GM21717 (cell line): ENCODE data around the gene NNMT.

Experiments
- ATAC-seq: cut with Tn5 transposase; IDR thresholded peaks from one replicate; pipeline ENCODE4 v1.9.1; 2021; ENCODE audit warnings: mild to moderate bottlenecking, moderate library complexity; ENCODE audit not compliant: unreplicated experiment

Gene NNMT

DNA sequence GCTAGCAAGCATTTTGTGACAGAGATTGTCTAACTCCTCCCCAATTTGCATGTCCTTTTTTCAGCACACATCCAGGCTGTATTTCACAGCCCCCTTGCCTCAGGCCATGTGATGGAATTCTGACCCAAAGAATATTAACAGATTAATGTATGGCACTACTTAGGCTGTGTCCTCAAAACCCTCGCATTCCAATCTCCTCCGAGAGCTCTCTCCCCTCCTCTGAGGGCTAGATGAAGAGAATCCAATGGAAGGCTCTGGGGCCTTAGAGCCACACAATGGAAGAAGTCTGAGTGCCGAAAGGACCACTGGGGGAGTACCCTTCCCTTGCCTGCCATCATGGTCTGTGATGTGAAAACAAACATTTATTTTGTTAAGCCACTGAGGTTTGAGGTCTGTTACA is 13.7 kb upstream of the NNMT start:
- ATAC-seq, result no peak

DNA sequence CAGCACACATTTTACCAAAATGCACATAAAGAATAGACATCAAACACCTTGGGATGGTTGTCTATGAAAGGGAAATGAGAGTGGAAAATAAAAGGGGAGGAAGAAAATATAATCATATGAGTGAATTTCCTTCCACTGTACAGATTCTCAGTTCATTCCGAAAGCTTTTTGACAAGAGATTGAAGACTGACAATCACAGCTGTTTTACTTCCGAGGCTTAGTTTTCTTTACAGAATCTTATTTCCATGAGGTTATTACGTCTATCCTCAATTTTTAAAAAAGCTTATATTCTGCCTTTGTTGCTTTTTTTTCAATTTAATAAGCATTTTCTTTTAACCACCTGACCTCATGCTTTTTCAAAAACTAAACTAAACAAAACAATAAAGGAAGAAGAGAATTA is 12.8 kb upstream of the NNMT start:
- ATAC-seq, result no peak

DNA sequence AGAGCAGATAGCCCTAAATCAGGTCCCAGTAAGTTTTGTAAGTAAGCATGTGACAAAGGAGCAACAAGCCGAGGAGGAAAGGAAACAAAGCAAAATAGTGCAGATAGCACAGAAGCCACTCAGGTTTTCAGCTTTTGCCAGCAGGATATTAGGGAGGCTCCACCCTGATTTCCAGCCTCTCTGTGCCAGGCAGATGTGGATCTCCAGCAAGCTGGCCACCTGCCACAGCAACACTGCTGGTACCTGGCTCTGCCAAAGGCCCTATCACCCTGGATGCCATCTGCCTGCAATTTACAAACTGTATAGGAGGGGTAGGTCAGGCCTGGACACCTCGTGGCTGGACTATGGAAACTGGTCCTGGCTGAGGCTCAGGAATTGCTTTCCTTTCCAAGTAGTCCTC is 12.2 kb upstream of the NNMT start:
- no peak for ATAC-seq

DNA sequence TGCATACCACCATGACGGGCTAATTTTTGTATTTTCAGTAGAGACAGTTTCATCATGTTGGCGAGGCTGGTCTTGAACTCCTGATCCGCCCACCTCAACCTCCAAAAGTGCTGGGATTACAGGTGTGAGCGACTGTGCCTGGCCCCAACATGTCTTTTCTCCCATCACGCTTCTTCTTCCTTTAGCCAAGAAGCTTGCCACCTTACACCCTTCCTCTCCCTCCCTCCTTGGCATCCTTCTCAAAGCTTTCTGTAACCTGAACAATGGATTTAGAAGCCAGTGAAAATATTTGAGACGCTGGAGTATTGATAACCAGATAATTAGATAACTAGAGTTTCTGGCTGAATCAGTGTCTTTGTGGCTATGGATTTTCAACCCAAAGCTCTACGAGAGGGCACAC is 11.3 kb upstream of the NNMT start:
- ATAC-seq, result no peak

DNA sequence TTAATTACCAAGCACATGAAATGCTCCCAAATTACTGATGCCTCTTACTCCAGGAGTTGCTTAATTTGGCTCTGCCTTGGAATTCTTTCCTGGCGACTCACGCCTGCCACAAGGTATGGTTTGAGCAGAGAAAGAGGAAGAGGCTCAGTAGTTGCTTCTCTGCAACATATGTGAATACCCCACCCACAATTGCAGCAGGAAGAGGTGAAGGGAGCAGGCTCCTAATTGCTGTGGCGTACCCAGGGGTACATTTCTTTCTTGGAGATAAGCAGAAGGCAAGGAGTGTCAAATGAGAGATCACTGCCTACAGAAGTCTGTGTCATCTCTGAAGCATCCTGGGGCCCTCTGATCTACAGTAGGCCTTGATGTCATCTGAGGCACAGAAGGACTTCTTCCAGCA is 10.6 kb upstream of the NNMT start:
- no peak for ATAC-seq

DNA sequence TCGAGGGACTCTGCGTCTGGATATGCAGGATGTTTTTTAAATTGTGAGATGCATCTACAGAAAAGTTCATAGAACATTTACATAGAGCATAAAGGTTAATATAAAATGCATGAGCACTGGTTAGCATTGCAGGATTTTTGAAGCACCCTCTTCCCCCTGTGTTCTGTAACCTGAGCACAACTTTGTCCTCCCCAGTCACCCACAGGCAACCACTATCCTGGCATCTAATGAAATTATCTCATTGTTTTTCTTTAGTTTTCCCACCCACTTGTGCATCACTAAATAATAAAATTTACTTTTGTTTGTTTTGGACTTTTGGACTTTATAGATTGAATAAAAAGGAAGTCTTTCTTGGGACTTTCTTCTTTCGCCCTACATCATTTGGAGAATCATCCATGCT is 10.0 kb upstream of the NNMT start:
- ATAC-seq, result no peak

DNA sequence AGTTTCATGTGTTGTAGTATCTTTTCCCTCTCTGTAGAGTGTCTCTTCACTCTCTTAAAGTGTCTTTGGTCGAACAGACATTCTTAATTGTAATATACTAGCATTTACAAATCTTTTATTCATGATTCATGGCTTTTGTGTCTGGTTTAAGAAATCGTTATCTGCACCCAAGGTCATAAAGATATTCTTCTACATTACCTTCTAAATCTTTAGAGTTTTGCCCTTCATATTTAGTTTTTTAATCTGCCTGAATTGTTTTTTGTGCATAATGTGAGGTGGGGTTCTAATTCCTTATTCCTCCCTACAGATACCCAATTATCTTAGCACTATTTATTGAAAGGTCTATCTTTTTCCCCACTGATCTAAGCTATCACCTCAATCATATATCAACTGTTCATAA is 9.0 kb upstream of the NNMT start:
- ATAC-seq, result no peak

DNA sequence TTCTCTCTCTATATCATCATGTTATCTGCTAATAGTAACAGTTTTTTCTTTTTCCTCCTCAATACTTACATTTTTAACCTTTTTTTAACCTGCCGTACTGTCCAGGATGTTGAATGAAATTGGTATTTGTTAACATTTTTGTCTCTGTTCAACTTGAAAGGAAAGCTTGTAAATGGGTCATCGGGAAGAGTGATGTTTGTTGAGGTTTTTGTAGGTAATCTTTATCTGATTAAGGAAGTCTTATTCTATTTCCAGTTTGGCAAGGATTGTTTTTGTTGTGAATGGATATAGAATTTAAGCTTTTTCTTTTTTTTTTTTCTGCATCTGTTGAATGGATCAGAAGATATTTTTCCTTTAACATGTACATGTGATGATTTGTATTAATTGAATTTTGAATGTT is 8.1 kb upstream of the NNMT start:
- ATAC-seq, result no peak

DNA sequence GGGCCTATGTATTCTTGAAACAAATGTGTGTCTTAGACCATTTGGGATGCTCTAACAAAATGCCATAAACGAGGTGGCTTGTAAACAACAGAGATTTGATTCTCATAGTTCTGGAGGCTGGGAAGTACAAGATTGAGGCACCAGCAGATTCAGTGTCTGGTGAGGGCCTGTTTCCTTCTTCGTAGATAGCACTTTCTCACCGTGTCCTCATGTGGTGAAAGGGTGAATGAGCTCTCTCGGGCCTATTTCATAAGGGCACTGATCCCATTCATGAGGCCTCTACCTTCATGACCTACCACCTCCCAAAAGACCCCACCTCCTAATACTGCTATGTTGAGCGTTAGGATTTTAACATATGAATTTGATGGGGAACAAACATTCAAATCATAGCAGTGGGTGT is 6.4 kb upstream of the NNMT start:
- no peak for ATAC-seq

DNA sequence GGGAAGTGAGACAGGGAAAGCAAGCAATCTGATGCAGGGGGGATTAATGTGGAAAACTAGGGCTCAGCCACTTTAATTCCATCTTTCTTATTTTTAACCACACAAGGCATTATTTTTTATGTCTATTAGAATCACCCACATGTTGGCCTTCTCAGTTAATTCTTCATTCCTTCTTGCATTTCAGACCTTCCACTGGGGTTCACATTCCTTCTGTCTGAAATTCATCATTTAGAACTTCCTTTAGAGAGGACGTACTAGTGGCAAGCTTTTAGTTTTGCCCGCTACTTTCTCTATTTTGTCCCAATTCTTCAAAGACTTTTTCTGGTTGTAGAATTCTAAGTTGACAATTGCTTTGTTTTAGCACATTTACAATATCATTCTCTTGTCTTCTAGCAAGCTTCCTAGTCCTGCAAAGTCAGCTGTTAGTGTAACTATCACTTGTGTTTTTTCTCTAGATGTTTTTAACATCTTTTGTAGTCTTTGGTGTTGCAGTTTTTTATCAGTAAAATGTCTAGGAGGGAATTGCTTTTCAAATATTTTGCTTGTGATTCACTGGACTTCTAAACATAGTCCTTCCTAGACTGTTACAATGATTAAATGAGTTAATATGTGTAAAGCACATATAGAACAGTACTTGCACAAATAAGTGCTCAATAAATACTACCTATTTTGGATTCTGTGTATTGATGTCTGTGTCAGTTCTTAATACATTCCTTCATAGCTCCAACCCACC is 5.5 kb upstream of the NNMT start:
- no peak for ATAC-seq

DNA sequence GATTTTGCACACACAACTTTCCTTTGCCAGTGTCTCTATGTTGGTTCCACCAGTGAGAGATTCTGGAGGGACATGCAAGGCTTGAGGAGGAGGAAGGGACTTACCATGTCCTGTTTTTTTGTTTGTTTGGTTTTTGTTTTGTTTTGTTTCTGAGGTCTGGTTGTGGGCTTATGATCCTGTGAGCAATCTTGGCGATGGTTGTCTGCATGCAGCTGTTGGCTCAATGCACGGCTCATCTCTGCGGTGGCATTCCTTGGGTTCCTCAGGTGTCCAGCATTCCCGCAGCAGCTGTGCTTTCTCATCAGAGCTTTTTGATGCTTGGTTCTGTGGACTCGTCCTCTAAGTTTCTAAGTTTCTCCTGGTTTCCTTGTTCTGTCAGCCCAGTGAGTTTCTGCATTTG is 4.8 kb upstream of the NNMT start:
- no peak for ATAC-seq

DNA sequence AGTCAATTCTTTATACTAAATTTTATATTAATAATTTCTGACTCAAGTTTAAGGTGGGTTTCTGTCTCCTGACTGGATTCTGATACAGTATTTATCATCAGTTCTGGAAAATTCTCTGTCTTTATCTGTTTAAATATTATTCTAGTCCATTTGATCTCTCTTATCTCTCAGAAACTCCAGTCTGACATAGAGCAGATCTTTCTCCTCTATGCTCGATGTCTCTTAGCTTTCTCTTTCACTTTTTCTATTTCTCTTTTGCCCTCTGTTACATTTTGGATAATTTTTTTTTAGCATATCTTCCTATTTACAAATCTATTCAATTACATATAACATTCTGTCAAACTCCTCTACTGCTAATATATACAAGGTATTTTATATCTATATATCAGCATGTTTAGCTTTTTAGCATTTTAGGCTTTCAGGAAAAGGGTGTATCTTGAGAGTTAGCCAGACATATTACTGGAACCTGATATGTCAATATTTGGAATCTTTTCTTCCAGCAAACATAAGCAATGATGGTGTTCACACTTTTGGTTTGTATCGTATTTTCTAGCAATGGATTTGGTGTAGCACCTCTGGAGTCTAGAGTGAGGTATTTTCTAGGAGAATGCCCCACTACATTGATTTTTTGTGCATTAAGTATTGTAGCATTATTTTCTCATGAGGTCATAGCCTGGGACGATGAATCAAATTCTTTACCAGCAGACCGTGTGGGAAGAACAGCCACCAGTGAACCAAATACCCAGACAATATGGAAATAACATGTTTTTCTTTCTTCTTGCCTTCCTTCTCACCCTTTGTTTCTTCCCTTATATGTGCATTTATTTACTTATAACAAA is 4.1 kb upstream of the NNMT start:
- ATAC-seq, result no peak

DNA sequence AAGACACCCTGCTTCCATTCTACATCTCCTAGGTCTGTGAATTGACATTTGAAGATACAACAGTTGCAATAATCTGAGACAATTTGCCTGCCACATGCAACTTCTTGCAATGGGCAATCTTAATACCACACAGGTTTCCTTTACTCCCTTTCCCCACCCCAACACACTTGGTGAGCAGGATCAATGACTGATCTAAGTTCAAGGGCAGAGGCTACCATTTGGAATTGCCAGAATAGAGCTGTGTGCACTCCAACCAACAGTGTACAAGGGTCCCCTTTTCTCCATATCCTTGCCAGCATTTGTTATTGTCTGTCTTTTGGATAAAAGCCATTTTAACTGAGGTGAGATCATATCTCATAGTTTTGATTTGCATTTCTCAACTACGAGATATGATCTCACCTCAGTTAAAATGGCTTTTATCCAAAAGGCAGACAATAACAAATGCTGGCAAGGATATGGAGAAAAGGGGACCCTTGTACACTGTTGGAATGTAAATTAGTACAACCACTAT is 2.9 kb upstream of the NNMT start:
- no peak for ATAC-seq

DNA sequence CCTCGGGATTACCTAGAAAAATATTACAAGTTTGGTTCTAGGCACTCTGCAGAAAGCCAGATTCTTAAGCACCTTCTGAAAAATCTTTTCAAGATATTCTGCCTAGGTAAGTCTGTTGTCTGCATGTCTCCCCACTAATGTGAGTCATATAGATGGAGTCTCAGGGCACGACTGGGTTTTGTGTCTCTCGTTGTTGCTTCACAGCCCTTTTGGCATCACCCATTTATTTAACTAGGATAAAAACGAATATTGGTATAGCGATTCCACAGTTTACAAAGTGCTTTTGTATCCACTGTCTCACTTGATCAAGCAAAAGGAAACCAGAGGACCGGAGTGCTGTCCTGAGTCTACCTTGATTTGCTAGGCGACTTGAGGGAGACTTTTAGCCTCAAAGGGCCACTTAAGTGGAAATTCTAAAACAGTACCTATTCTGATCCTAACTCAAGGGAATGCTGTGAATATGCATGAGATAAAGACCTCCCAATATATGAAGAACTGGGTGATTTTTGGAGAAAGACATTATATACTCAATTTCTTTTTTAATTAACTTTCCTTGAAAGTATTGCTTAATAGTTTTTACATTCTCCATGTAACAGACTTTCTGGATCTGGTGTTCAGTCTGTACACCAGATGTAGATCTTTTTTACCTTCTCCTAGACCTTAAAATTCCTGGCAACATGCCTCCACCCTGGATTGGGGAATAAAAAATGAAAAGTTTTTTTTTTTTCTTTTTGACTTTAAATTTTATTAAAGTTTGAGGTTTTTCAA is 590 bp downstream of the NNMT start:
- ATAC-seq, result no peak

DNA sequence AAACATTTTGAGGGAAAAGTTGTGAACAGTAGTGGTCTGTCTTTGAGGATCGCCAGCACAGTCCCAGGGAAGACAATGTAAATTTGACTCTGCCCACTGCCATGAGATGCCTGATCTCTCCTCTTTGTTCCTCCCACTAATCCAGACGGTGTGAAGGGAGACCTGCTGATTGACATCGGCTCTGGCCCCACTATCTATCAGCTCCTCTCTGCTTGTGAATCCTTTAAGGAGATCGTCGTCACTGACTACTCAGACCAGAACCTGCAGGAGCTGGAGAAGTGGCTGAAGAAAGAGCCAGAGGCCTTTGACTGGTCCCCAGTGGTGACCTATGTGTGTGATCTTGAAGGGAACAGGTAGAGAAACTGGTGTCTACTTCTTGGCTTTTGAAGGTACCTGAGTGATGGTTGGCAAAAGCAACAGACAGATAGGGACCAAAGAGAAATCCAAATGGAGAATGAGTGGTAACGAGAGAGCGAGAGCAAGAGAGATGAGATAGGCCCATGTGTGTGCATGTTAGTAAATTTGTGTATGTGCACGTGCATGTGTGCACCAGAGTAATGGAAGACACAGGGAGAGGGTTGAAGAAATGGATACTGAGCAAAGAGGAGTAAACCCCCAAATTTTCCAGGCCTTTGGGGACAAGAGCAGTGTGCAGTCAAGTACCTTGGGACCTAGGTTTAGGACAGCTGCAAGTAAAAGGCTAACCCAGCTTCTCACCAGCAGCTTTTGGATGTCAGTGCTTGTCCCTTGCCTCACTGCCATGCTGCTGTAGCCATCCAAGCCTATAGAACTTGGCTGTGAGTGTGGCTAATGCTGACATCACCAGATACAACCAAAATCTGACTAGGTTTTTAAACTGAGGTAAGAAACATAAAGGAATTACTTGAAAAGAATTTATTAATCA is 1.9 kb downstream of the NNMT start:
- no peak for ATAC-seq

DNA sequence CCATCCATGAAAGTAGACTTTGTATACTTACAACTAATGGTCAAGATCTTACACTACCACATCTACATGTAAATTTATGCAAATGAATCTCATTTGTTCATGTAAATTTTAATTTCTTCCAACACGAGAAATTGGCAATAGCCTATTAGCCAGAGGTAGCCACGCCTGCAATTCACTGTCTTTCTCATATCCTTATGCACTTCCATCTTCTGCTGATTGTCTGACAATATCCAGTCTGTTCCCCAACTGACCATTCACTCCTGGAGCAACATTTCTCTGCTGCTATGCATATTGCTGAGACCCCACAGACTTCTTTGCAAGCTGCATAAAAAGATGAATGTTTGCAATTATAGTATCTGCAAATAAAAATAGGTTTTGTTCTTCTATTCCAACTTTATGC is 2.5 kb downstream of the NNMT start:
- no peak for ATAC-seq

DNA sequence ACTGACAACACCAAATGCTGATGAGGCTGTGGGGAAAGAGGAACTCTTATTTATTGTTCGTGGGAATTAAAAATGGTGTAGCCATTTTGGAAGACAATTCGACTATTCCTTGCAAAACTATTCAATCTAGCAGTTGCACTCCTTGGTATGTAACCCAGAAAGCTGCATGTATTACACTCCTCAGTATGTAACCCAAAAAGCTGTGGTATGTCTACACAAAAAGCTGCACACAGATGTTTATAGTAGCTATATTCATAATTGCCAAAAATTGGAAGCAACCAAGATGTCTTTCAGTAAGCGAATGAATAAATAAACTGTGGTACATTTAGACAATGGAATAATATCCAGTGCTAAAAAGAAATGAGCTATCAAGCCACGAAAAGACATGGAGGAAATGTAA is 4.9 kb downstream of the NNMT start:
- no peak for ATAC-seq

DNA sequence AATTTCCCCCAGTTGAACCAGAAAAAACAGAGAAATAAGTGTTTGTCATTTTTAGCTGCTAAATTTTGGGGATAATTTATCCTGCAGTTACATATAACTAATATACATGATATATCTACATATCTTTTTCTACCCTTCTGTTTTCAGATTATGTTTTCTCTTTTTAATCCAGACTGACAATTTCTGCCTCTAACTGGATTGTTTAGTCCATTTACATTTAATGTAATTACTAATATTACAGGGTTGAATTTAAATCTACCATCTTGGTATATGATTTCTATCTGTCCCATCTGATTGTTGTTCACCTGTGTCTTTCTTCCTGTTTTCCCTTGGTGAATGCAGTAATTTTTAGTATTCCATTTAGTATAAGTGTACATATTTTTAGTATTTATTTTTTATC is 5.7 kb downstream of the NNMT start:
- ATAC-seq, result no peak

DNA sequence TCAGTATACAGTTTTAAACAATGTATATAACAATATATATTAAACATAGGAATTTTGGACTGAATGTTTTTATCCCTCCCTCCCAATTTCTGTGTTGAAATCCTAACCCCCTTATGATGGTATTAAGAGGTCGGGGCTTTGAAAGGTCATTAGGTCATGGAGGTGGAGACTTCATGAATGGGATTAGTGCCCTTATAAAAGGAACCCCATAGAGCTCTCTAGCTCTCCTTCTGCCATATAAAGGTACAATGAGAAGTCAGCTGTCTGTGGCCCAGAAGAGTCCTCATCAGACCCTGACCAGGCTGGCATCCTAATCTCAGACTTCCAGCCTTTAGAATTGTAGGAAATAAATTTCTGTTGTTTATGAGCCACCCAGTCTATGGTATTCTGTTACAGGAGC is 6.5 kb downstream of the NNMT start:
- no peak for ATAC-seq

DNA sequence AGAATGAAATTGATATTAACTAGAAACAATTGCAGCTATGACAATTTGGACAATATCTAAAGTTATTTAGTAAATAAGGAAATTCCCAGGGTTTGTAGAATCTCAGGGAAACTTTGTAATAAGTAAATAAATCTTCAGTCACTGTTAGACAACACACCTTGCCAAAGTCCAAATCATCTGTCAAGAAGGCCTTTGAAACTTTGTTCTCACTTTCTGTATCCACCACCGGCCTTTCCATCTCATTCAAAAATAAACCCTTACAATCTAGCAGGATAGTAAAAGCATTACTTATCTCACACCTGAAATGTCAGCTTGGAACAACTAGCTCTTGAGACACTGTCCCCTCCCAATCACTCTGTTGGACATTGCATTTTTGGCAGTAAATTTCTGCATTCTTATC is 7.9 kb downstream of the NNMT start:
- no peak for ATAC-seq

DNA sequence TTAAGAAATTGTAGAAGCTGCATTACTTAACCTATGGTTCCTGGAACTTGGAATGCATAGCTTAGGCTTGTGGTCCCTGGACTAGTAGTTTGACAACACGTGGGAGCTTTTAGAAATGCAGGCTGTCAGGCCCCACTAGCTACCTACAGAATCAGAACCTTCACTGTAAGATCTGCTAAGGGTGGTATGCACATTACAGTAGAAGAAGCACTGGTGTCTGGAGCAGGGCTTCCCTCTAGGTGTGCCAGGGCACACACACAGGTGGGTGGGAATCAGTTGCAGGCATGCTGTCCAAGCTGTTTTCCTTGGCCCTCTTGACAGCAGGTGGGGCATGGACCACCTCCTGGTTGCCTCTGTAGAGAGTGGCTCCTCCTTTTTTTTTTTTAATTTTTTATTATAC is 8.8 kb downstream of the NNMT start:
- no peak for ATAC-seq
